ENCODE results near the gene PPM1D. TPM values are rescaled to one million over a fixed set of nuclear protein-coding genes. Genes with fewer than 3 reads are reported as not detected.

The PPM1D gene
- total and polyA plus RNA-seq, 4 donors, result 4.4 to 27.8 (median 12.4) TPM

- 39 to 44% methylated on average over 3 of the region's 3 CpGs for WGBS, 2 donors
- H3K27ac ChIP-seq (ENCODE audit: low read depth in 1 of 2, low read length in 1 of 2), result no peak overlapping the region
- H3K9me3 ChIP-seq (ENCODE audit: control insufficient read depth in 4 of 4, insufficient read depth in 3 of 4, low read length in 3 of 4), result no peaks in the 10 kb centered on the region
- peaks cover 0 to 9% (median 4%) of the 10 kb centered on the region in 4 donors for H3K36me3 ChIP-seq (ENCODE audit: control insufficient read depth in 4 of 4, insufficient read depth in 4 of 4, low read length in 4 of 4)
- DNase-seq (no peak), ATAC-seq (ENCODE audit: insufficient read depth, low FRiP score) (no peak)
- peaks cover 0 to 12% (median 0%) of the 10 kb centered on the region in 5 donors for H3K4me1 ChIP-seq (ENCODE audit: control insufficient read depth in 5 of 5, insufficient read depth in 5 of 5, low read length in 5 of 5)
- no peak overlapping the region for H3K9ac ChIP-seq (ENCODE audit: insufficient read depth in 1 of 2, low read length in 2 of 2)
- no peaks in the 10 kb centered on the region for H3K27me3 ChIP-seq (ENCODE audit: control insufficient read depth in 3 of 3, insufficient read depth in 3 of 3, low read length in 2 of 3)
- no peak overlapping the region for H3K4me3 ChIP-seq
- TF ChIP-seq CTCF (IDR thresholded peaks at IDR 0.05; ENCODE audit: control extremely low read depth, extremely low read depth), result no peak
Observed at GRCh38 chr17:60618854-60619526, 19.0 kb downstream of the PPM1D start.

- Histone ChIP-seq H3K9ac (ENCODE audit: insufficient read depth in 1 of 2, low read length in 2 of 2) (no peak overlapping the region), H3K36me3 (ENCODE audit: control insufficient read depth in 4 of 4, insufficient read depth in 4 of 4, low read length in 4 of 4) (peaks cover 0 to 9% (median 2%) of the 10 kb centered on the region in 4 donors), H3K4me1 (ENCODE audit: control insufficient read depth in 5 of 5, insufficient read depth in 5 of 5, low read length in 5 of 5) (peaks cover 0 to 6% (median 0%) of the 10 kb centered on the region in 5 donors), H3K27ac (ENCODE audit: low read depth in 1 of 2, low read length in 1 of 2) (no peak overlapping the region), H3K9me3 (ENCODE audit: control insufficient read depth in 4 of 4, insufficient read depth in 3 of 4, low read length in 3 of 4) (no peaks in the 10 kb centered on the region), H3K27me3 (ENCODE audit: control insufficient read depth in 3 of 3, insufficient read depth in 3 of 3, low read length in 2 of 3) (no peaks in the 10 kb centered on the region), H3K4me3 (no peak overlapping the region)
- DNase-seq (no peak), ATAC-seq (ENCODE audit: insufficient read depth, low FRiP score) (no peak)
- no peak for TF ChIP-seq CTCF (IDR thresholded peaks at IDR 0.05; ENCODE audit: control extremely low read depth, extremely low read depth)
- 94 to 95% methylated on average over 2 of the region's 2 CpGs for WGBS, 2 donors
Observed at GRCh38 chr17:60622961-60623360, 23.0 kb downstream of the PPM1D start.

- DNase-seq (no peak), ATAC-seq (ENCODE audit: insufficient read depth, low FRiP score) (no peak)
- Histone ChIP-seq H3K4me1 (ENCODE audit: control insufficient read depth in 5 of 5, insufficient read depth in 5 of 5, low read length in 5 of 5) (peaks cover 0 to 6% (median 0%) of the 10 kb centered on the region in 5 donors), H3K27ac (ENCODE audit: low read depth in 1 of 2, low read length in 1 of 2) (no peak overlapping the region), H3K27me3 (ENCODE audit: control insufficient read depth in 3 of 3, insufficient read depth in 3 of 3, low read length in 2 of 3) (no peaks in the 10 kb centered on the region), H3K36me3 (ENCODE audit: control insufficient read depth in 4 of 4, insufficient read depth in 4 of 4, low read length in 4 of 4) (peaks cover 0 to 6% (median 3%) of the 10 kb centered on the region in 4 donors), H3K4me3 (no peak overlapping the region), H3K9ac (ENCODE audit: insufficient read depth in 1 of 2, low read length in 2 of 2) (no peak overlapping the region), H3K9me3 (ENCODE audit: control insufficient read depth in 4 of 4, insufficient read depth in 3 of 4, low read length in 3 of 4) (no peaks in the 10 kb centered on the region)
- TF ChIP-seq CTCF (IDR thresholded peaks at IDR 0.05; ENCODE audit: control extremely low read depth, extremely low read depth), result no peak
- WGBS, 2 donors, result 84 to 90% methylated on average over 9 of the region's 9 CpGs
Observed at GRCh38 chr17:60623415-60623814, 23.4 kb downstream of the PPM1D start.
